Mesodermal cell (in vitro differentiated cells): ENCODE measurements around the gene TRIM27.

ENCODE experiments used
- H3K27ac ChIP-seq: 2 replicates; pipeline ENCODE4 v1.7.0; 2013; ENCODE audit warnings: mild to moderate bottlenecking, low read depth, low read length, moderate library complexity; ENCODE audit not compliant: severe bottlenecking
- H3K36me3 ChIP-seq: 2 replicates; pipeline ENCODE4 v1.7.1; 2013; ENCODE audit warnings: mild to moderate bottlenecking, low read length, moderate library complexity; ENCODE audit not compliant: control insufficient read depth, insufficient read depth
- H3K4me1 ChIP-seq: one replicate; pipeline ENCODE4 v1.7.1; 2013; ENCODE audit warnings: mild to moderate bottlenecking, low read length; ENCODE audit not compliant: insufficient read depth, control insufficient read depth, poor library complexity, severe bottlenecking
- H3K4me3 ChIP-seq: 2 replicates; pipeline ENCODE4 v1.7.0; 2013; ENCODE audit warnings: low read length, control low read depth, mild to moderate bottlenecking; ENCODE audit not compliant: insufficient read depth, poor library complexity, severe bottlenecking; ENCODE audit errors: extremely low read depth
- H3K9me3 ChIP-seq: 2 replicates; pipeline ENCODE4 v1.7.1; 2013; ENCODE audit warnings: mild to moderate bottlenecking, low read length, moderate library complexity; ENCODE audit not compliant: control insufficient read depth
- WGBS, 2 experiments: methylation state at CpG; one replicate each; pipeline ENCODE4 v1.1.5; 2013; ENCODE audit warnings: missing lambda C conversion rate in 2 of 2; ENCODE audit not compliant: insufficient coverage in 2 of 2; 5-methylcytosine and 5-hydroxymethylcytosine counted together

The TRIM27 gene

DNA sequence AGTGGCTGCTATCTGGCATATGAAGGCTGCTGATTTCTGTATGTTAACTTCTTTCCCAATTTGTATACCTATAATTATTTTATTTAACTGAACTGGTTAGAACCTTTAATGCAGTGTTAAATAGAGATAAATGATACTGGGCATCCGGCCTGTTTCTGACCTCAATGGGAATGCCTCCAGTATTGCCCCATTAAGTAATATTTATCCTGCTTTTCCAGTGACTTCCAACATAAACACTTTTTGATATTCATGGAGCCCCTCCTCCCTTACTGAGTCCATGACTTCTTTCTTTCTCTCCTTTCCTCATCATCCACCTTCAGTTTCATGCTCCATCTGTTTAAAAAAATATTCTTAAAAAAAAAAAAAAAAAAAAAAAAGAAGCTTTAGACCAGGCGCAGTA, 8.8 kb downstream of the TRIM27 start:
- Histone ChIP-seq H3K9me3 (no peaks in the 10 kb centered on the region), H3K27ac (no peak overlapping the region), H3K4me1 (peaks cover 2% of the 10 kb centered on the region), H3K4me3 (no peak overlapping the region), H3K36me3 (peaks cover 92% of the 10 kb centered on the region)
- WGBS, 2 experiments: no CpG with 5 or more reads among the region's 2 CpGs

DNA sequence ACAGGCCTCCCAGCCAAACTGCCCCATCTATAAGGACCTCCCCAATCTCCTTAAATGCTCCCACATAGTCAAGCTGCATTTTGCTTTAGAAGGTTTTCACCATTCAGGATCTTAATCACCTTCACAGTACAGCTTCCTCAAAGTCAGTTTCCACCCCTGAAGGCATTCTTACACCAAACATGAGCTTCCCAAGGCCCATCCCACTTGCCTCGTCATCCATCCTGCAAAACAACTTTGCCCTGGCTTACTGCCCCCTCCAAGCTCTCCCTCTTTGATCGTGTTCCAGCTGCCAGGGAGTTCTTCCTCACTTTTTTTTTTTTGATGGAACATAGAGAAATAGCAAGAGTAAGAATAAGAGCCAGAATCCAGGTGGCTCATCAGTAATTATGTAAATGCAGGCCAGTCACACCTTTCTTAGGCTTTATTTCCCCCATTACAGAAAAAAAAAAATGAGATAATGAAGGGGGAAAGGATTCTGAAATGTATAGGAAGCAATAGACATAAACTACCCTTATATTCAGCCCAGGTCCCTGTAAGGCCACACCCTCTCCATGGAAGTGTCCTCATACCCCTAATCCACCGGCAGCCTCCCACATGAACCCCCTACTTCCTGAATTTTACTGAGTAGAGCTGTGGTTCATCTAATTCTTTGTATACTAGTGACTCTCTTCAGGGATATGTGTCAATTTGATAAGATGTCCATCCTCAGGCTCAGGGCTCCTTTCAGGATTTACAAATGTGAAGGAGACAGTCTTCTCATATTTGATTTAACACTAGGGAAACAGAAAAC, 12.7 kb downstream of the TRIM27 start:
- Histone ChIP-seq H3K4me3 (no peak overlapping the region), H3K36me3 (peaks cover 91% of the 10 kb centered on the region), H3K27ac (no peak overlapping the region), H3K9me3 (no peaks in the 10 kb centered on the region), H3K4me1 (no peaks in the 10 kb centered on the region)
- 86% methylated on average over 1 of the region's 3 CpGs; no CpG with 5 or more reads in 1 of the 2 experiments for WGBS, 2 experiments

DNA sequence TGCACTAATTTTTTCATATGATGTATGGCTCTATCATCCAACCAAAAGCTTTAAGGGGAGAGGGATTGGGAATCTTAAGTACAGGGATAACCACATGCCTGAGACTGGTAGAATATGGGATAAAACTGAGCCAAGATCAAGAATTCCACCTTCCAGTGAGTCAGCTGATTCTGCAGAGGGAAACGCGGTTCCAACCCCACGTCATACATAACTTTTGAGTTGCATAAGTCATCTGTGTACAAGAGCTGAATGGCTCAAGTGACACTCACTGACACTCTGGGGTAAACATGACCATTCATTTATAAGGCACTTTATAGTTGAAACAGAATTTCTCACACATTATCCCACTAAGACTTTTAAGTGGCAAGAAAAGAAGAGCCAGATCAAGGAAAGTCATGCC, 16.4 kb downstream of the TRIM27 start:
- 100% methylated on average over 3 of the region's 3 CpGs for WGBS, 2 experiments
- H3K4me3 ChIP-seq: no peak overlapping the region
- H3K9me3 ChIP-seq: no peaks in the 10 kb centered on the region
- peaks cover 99% of the 10 kb centered on the region for H3K36me3 ChIP-seq
- no peaks in the 10 kb centered on the region for H3K4me1 ChIP-seq
- no peak overlapping the region for H3K27ac ChIP-seq

DNA sequence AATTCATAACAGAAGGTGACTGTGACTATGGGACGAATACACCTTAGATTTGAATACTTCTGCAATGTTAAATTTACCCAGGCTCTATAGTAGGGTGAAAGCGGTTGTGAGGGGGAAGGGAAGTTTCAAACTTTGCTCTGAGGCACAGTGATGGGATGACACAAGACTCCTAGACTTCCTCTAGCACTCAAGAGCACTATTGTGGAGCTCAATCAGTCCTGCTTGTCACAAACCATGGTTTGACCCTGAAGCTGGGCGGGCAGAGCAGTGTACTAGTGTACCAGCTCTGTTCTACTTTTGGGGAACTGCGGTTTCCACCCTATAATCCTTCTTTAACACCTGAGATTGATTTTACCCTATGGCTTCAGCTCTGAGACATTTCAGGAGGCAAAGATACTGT, 17.1 kb downstream of the TRIM27 start:
- Histone ChIP-seq H3K4me1 (no peaks in the 10 kb centered on the region), H3K36me3 (peaks cover 99% of the 10 kb centered on the region), H3K9me3 (no peaks in the 10 kb centered on the region), H3K27ac (no peak overlapping the region), H3K4me3 (no peak overlapping the region)
- 100% methylated on average over 1 to 2 of the region's 4 CpGs for WGBS, 2 experiments

DNA sequence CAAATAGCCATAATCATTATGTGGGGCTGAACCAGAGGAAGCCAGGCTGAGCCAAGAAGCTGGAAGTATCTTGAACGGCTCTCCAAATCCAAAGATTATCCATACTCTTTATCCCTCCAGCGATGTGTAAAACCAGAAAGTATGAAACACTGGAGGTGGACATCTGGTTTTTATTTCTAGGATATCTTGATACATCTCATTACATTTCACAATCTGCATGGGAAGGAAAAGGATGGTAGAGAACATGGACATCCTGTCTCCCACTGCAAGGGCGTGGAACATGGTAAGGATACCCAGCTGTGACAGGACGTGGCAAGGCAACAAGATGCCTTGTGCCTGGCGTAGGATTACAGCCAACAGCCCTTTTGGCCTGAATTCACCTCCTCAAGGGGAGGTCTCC, 20.1 kb downstream of the TRIM27 start:
- no peaks in the 10 kb centered on the region for H3K4me1 ChIP-seq
- WGBS, 2 experiments: 84 to 100% methylated on average over 2 to 3 of the region's 5 CpGs
- H3K4me3 ChIP-seq: no peak overlapping the region
- no peaks in the 10 kb centered on the region for H3K9me3 ChIP-seq
- H3K27ac ChIP-seq: no peak overlapping the region
- H3K36me3 ChIP-seq: peaks cover 88% of the 10 kb centered on the region

DNA sequence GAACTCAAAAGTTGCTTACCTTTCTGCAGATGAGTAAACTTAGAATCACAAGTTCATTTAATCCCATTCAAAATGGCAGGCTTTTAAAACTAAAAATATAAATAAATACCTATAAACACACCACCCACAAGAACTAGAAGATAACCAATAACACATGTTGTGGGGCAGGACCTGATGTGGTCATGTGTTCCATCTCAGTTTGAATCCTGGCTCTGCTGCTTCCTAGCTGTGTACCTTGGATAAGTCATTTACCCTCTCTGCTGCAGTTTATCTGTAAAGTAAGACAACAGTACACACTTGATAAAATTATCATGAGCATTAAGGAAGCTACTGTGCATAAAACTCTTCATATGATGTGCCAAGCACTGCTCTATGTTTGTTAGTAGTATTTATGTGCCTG, 22.0 kb downstream of the TRIM27 start:
- Histone ChIP-seq H3K36me3 (peaks cover 70% of the 10 kb centered on the region), H3K27ac (no peak overlapping the region), H3K4me1 (no peaks in the 10 kb centered on the region), H3K9me3 (no peaks in the 10 kb centered on the region), H3K4me3 (no peak overlapping the region)

DNA sequence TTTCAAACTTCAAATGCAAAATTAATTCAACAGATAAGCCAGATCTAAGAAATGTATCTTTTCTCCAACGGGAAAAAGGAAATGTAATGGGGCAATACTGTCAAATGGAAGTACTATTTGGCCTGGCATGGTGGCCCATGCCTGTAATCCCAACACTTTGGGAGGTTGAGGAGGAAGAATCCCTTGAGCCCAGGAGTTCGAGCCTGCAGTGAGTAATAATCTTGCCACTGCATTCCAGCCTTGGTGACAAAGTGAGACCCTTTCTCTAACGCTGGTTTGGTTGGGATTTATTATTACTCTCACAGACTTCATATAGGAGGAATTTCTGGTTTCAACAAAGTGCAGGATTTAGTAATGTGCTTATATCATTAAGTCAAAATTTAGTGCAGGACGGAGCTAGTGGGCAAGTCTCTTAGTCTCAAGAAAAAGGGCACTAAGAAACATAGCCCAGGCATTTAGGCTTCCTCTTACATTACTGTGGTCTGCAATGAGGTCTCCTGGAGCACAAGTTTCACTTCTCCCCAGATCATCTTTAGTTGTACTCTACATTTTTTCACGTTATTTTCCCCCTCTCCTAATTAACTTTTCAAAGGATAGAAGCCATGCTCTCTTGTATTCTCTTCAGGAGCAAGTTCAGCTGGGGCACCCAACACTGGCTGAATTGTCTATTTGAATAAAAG, 23.1 kb downstream of the TRIM27 start:
- no peaks in the 10 kb centered on the region for H3K4me1 ChIP-seq
- H3K4me3 ChIP-seq: no peak overlapping the region
- peaks cover 59% of the 10 kb centered on the region for H3K36me3 ChIP-seq
- no peak overlapping the region for H3K27ac ChIP-seq
- WGBS, 2 experiments: 100% methylated on average over 2 to 3 of the region's 5 CpGs
- no peaks in the 10 kb centered on the region for H3K9me3 ChIP-seq

DNA sequence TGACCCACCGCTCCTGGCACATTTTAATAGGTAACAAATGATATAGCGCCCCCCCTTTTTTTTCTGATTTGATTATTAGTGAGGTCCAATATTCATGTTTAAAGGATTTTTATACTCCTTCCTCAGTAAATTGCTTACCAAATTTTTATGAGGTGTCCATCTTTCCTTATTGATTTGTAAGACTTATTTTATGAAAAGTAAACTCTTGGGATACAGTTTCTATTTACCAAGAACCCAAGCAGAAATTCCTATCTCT, 25.1 kb downstream of the TRIM27 start:
- Histone ChIP-seq H3K4me3 (no peak overlapping the region), H3K27ac (no peak overlapping the region), H3K9me3 (no peaks in the 10 kb centered on the region), H3K4me1 (no peaks in the 10 kb centered on the region), H3K36me3 (peaks cover 38% of the 10 kb centered on the region)
- no CpG with 5 or more reads among the region's 2 CpGs for WGBS, 2 experiments

DNA sequence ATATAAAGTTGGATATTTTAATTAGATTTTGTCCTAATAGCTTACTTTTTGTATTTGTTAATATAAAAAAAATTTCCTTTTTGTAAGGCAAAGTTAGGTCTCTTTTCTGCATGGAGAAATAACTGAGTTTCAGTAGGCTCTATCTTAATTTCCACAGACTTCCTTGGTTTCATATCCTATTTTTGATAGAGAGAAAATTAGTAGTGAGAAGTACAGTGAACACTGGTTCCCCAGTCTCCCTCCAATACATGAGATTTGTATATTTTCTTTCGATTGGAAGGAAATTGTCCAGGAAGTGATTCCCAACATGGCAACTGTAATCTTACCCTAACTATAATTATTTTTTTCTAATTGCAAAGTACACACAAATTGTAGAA, 26.4 kb downstream of the TRIM27 start:
- no peak overlapping the region for H3K27ac ChIP-seq
- H3K4me3 ChIP-seq: peak overlapping the region; percentile 58
- no peaks in the 10 kb centered on the region for H3K9me3 ChIP-seq
- no peaks in the 10 kb centered on the region for H3K4me1 ChIP-seq
- peaks cover 26% of the 10 kb centered on the region for H3K36me3 ChIP-seq
- no CpG with 5 or more reads among the region's 1 CpG for WGBS, 2 experiments

DNA sequence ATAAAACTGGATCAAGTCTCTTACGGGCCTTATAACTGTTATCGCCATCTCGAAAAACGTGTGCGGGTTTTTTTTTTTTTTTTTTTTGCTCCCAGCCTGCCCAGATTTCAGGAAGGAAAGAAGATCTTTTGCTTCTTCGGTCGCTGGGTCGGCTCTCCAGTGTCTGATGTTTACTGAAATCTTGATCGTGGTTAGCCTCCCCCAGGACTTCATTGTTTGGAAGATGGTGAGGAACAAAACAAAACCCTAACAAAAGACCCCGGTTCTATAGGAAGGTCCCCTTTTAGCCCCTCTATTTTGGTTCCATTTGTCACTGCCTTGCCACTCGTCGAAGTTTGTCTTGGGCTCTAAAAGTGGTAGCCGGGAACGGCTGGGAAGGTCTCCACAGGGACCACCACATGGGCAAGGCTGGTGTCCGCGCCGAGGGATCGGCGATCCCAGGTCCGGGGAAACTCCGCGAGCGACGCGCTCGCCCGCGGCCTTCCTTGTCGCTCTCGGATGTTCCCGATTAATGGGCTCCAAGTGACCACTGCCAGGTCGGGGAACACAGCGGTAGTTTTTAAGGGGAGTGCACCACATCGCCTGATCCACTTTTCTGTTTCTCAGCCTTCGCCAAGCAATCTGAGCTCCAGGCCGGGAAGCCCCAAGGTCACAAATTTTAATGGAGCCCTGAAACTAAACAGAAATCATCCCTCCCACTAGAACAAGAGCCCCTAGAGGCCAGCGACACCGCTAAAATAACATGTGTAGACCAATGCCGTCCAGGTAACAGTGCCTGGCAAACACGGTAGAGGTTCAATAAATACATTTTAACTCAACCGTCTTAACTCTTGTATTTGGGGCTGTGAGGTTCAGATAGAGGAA, 27.0 kb downstream of the TRIM27 start:
- 0% methylated on average over 31 to 34 of the region's 41 CpGs for WGBS, 2 experiments

More for the DNA sequence above, 27.0 kb downstream of the TRIM27 start:
- H3K4me3 ChIP-seq: peak overlapping the region; percentile 58
- H3K4me1 ChIP-seq: no peaks in the 10 kb centered on the region
- H3K36me3 ChIP-seq: peaks cover 19% of the 10 kb centered on the region
- H3K9me3 ChIP-seq: no peaks in the 10 kb centered on the region
- peak overlapping the region; percentile 97 for H3K27ac ChIP-seq
